ENCODE data around the gene SLC4A1. TPM values are rescaled to one million over a fixed set of nuclear protein-coding genes. Genes with fewer than 3 reads are reported as not detected.
A peak's percentile ranks its signal among the peaks of the same experiment; 100 is the strongest.

SLC4A1 gene
- total and polyA plus RNA-seq, 2 experiments from 2014 or later, result not detected

GRCh38 chr17:44221862-44222111, 46.1 kb downstream of the SLC4A1 start:
- peaks cover 25% of the 10 kb centered on the region for H3K4me1 ChIP-seq (ENCODE audit: insufficient read depth)
- no peaks in the 10 kb centered on the region for H3K27me3 ChIP-seq (replicated peaks; ENCODE audit: insufficient read depth)
- H3K9ac ChIP-seq, result peak overlapping the region; percentile 98
- H3K9me3 ChIP-seq (ENCODE audit: low read depth), result no peaks in the 10 kb centered on the region
- peaks cover 12% of the 10 kb centered on the region for H3F3A ChIP-seq (ENCODE audit: insufficient read depth)
- in situ Hi-C loops (cut with MboI), result loop anchor here (5.0 to 25.0 kb wide), 3 partner anchors 106 to 416 kb away; no protein-coding TSS in a partner anchor
- H3K4me3 ChIP-seq, result peak overlapping the region; percentile 85
- TF ChIP-seq EZH2 (IDR thresholded peaks at IDR 0.05; ENCODE audit: insufficient read depth, poor library complexity, severe bottlenecking), result no peak
- TF ChIP-seq EZH2phosphoT487 (IDR thresholded peaks at IDR 0.05; ENCODE audit: insufficient read depth, low read depth), result no peak
- H3K79me2 ChIP-seq (ENCODE audit: insufficient read depth), result peaks cover 22% of the 10 kb centered on the region
- no peaks in the 10 kb centered on the region for H3K36me3 ChIP-seq (ENCODE audit: low read depth)
- 0 to 2% methylated on average over 17 of the region's 17 CpGs for WGBS, 2 experiments (ENCODE audit: low coverage in 1 of 2, low lambda C conversion rate in 2 of 2, missing lambda C conversion rate in 2 of 2)
- DNase-seq, result no peak
- no peaks in the 10 kb centered on the region for H4K20me1 ChIP-seq (ENCODE audit: insufficient read depth)
- peak overlapping the region; percentile 74 for H2AFZ ChIP-seq
- no peaks in the 10 kb centered on the region for H3K9me2 ChIP-seq (ENCODE audit: insufficient read depth)
- H3K4me2 ChIP-seq (ENCODE audit: unreplicated experiment), result peak overlapping the region; percentile 92
- H3K27ac ChIP-seq, result peak overlapping the region; percentile 85

GRCh38 chr17:44221084-44221861, 46.7 kb downstream of the SLC4A1 start:
- Histone ChIP-seq H2AFZ (peak overlapping the region; percentile 74), H3K27me3 (replicated peaks; ENCODE audit: insufficient read depth) (no peaks in the 10 kb centered on the region), H3K9ac (peak overlapping the region; percentile 98), H3K9me2 (ENCODE audit: insufficient read depth) (no peaks in the 10 kb centered on the region), H3K27ac (peak overlapping the region; percentile 85), H3K4me3 (peak overlapping the region; percentile 85), H3K4me1 (ENCODE audit: insufficient read depth) (peaks cover 27% of the 10 kb centered on the region), H3K79me2 (ENCODE audit: insufficient read depth) (peaks cover 27% of the 10 kb centered on the region), H3F3A (ENCODE audit: insufficient read depth) (peaks cover 12% of the 10 kb centered on the region), H3K36me3 (ENCODE audit: low read depth) (0 out of 2 replicates have a peak, but pooled peaks cover 2% of the 10 kb centered on the region), H3K9me3 (ENCODE audit: low read depth) (no peaks in the 10 kb centered on the region), H3K4me2 (ENCODE audit: unreplicated experiment) (peak overlapping the region; percentile 92), H4K20me1 (ENCODE audit: insufficient read depth) (no peaks in the 10 kb centered on the region)
- TF ChIP-seq EZH2phosphoT487 (IDR thresholded peaks at IDR 0.05; ENCODE audit: insufficient read depth, low read depth), result no peak
- TF ChIP-seq EZH2 (IDR thresholded peaks at IDR 0.05; ENCODE audit: insufficient read depth, poor library complexity, severe bottlenecking), result no peak
- peak; percentile 90 for DNase-seq
- in situ Hi-C loops (cut with MboI), result loop anchor here (5.0 to 25.0 kb wide), 3 partner anchors 106 to 416 kb away; no protein-coding TSS in a partner anchor
- 1% methylated on average over 43 to 50 of the region's 54 CpGs for WGBS, 2 experiments (ENCODE audit: low coverage in 1 of 2, low lambda C conversion rate in 2 of 2, missing lambda C conversion rate in 2 of 2)

- in situ Hi-C loops (cut with MboI), result loop anchor here (5.0 to 25.0 kb wide), 3 partner anchors 107 to 417 kb away; no protein-coding TSS in a partner anchor
- H3K9me3 ChIP-seq (ENCODE audit: low read depth), result no peaks in the 10 kb centered on the region
- WGBS, 2 experiments (ENCODE audit: low coverage in 1 of 2, low lambda C conversion rate in 2 of 2, missing lambda C conversion rate in 2 of 2), result 1 to 2% methylated on average over 56 to 68 of the region's 108 CpGs
- peak overlapping the region; percentile 92 for H3K4me2 ChIP-seq (ENCODE audit: unreplicated experiment)
- peaks cover 12% of the 10 kb centered on the region for H3F3A ChIP-seq (ENCODE audit: insufficient read depth)
- peak overlapping the region; percentile 74; the same call in 1 of the 2 replicates for H2AFZ ChIP-seq
- H3K4me1 ChIP-seq (ENCODE audit: insufficient read depth), result peaks cover 27% of the 10 kb centered on the region
- peak overlapping the region; percentile 85 for H3K4me3 ChIP-seq
- H3K27me3 ChIP-seq (replicated peaks; ENCODE audit: insufficient read depth), result no peaks in the 10 kb centered on the region
- H3K79me2 ChIP-seq (ENCODE audit: insufficient read depth), result peaks cover 35% of the 10 kb centered on the region
- DNase-seq, result peak; percentile 80
- peaks cover 10% of the 10 kb centered on the region for H3K36me3 ChIP-seq (ENCODE audit: low read depth)
- H3K27ac ChIP-seq, result peak overlapping the region; percentile 85
- no peaks in the 10 kb centered on the region for H4K20me1 ChIP-seq (ENCODE audit: insufficient read depth)
- H3K9me2 ChIP-seq (ENCODE audit: insufficient read depth), result no peaks in the 10 kb centered on the region
- TF ChIP-seq EZH2phosphoT487 (IDR thresholded peaks at IDR 0.05; ENCODE audit: insufficient read depth, low read depth) (no peak), EZH2 (IDR thresholded peaks at IDR 0.05; ENCODE audit: insufficient read depth, poor library complexity, severe bottlenecking) (no peak)
- peak overlapping the region; percentile 98 for H3K9ac ChIP-seq
These were observed 47.5 kb downstream of the SLC4A1 start for GRCh38 chr17:44220213-44221083.

GRCh38 chr17:44219616-44220212, 48.2 kb downstream of the SLC4A1 start, which contains the start of gene UBTF:
Gene UBTF (minus strand): TSS chr17:44219675. CDS start chr17:44218229, 1,446 bp downstream.
- Histone ChIP-seq H3K4me2 (ENCODE audit: unreplicated experiment) (peak within 1 kb of the TSS; percentile 85), H3K4me1 (ENCODE audit: insufficient read depth) (peaks cover 27% of the 10 kb centered on the region), H3K4me3 (peak within 1 kb of the TSS; percentile 85), H3K27me3 (replicated peaks; ENCODE audit: insufficient read depth) (no peaks in the 10 kb centered on the region), H2AFZ (peak within 1 kb of the TSS; percentile 37; the same call in 1 of the 2 replicates), H3K79me2 (ENCODE audit: insufficient read depth) (peaks cover 42% of the 10 kb centered on the region), H3K9me2 (ENCODE audit: insufficient read depth) (no peaks in the 10 kb centered on the region), H3K9ac (peak within 1 kb of the TSS; percentile 98), H3K9me3 (ENCODE audit: low read depth) (no peaks in the 10 kb centered on the region), H3K27ac (peak within 1 kb of the TSS; percentile 85), H3F3A (ENCODE audit: insufficient read depth) (peaks cover 16% of the 10 kb centered on the region), H3K36me3 (ENCODE audit: low read depth) (peaks cover 18% of the 10 kb centered on the region), H4K20me1 (ENCODE audit: insufficient read depth) (no peaks in the 10 kb centered on the region)
- TF ChIP-seq EZH2phosphoT487 (IDR thresholded peaks at IDR 0.05; ENCODE audit: insufficient read depth, low read depth), result no peak
- peak; percentile 77 for DNase-seq
- WGBS, 2 experiments (ENCODE audit: low coverage in 1 of 2, low lambda C conversion rate in 2 of 2, missing lambda C conversion rate in 2 of 2), result 1% methylated on average over 58 of the region's 76 CpGs; no CpG with 5 or more reads in 1 of the 2 experiments
- in situ Hi-C loops (cut with MboI), result loop anchor here (5.0 to 25.0 kb wide), 3 partner anchors 108 to 418 kb away; no protein-coding TSS in a partner anchor
